ENCODE results near the gene HAT1. TPM values are rescaled to one million over a fixed set of nuclear protein-coding genes. Genes with fewer than 3 reads are reported as not detected.

Gene HAT1
- polyA plus RNA-seq, 1 donor from 2014 or later, result 39.8 TPM

GRCh38 chr2:171964308-171964707 lies 42.0 kb downstream of the HAT1 start:
- H3K4me3 ChIP-seq (ENCODE audit: low read length), result no peak overlapping the region
- no peak overlapping the region for H3K4me2 ChIP-seq (ENCODE audit: low read length)
- no peaks in the 10 kb centered on the region for H3K9me2 ChIP-seq (ENCODE audit: insufficient read depth, low read length)
- no peak overlapping the region for H3K27ac ChIP-seq (ENCODE audit: low read length)
- H3K9ac ChIP-seq (ENCODE audit: low read length), result no peak overlapping the region
- no peaks in the 10 kb centered on the region for H3K27me3 ChIP-seq (ENCODE audit: insufficient read depth, low read depth, low read length)
- no peaks in the 10 kb centered on the region for H3K9me3 ChIP-seq (ENCODE audit: low read length)
- H3K36me3 ChIP-seq (ENCODE audit: insufficient read depth, low read length), result peaks cover 5% of the 10 kb centered on the region
- H3F3A ChIP-seq (ENCODE audit: insufficient read depth, low read length, poor library complexity, severe bottlenecking), result no peaks in the 10 kb centered on the region
- TF ChIP-seq POLR2AphosphoS5 (IDR thresholded peaks at IDR 0.05), result no peak
- TF ChIP-seq REST (IDR thresholded peaks at IDR 0.05; ENCODE audit: borderline replicate concordance), result no peak
- no peak for TF ChIP-seq RAD21 (conservative IDR thresholded peaks at IDR 0.05)
- no peaks in the 10 kb centered on the region for H3K79me2 ChIP-seq (replicated peaks; ENCODE audit: insufficient read depth, low read length)
- H4K20me1 ChIP-seq (ENCODE audit: insufficient read depth), result no peaks in the 10 kb centered on the region
- H2AFZ ChIP-seq (ENCODE audit: low read depth, low read length), result no peak overlapping the region

- Histone ChIP-seq H3K4me3 (ENCODE audit: low read length) (no peak overlapping the region), H3F3A (ENCODE audit: insufficient read depth, low read length, poor library complexity, severe bottlenecking) (no peaks in the 10 kb centered on the region), H3K9ac (ENCODE audit: low read length) (no peak overlapping the region), H3K9me3 (ENCODE audit: low read length) (no peaks in the 10 kb centered on the region), H3K36me3 (ENCODE audit: insufficient read depth, low read length) (peaks cover 5% of the 10 kb centered on the region), H4K20me1 (ENCODE audit: insufficient read depth) (no peaks in the 10 kb centered on the region), H3K4me2 (ENCODE audit: low read length) (no peak overlapping the region), H3K79me2 (replicated peaks; ENCODE audit: insufficient read depth, low read length) (no peaks in the 10 kb centered on the region), H3K27me3 (ENCODE audit: insufficient read depth, low read depth, low read length) (no peaks in the 10 kb centered on the region), H3K9me2 (ENCODE audit: insufficient read depth, low read length) (no peaks in the 10 kb centered on the region), H3K27ac (ENCODE audit: low read length) (no peak overlapping the region), H2AFZ (ENCODE audit: low read depth, low read length) (no peak overlapping the region)
- no peak for TF ChIP-seq EP300 (conservative IDR thresholded peaks at IDR 0.05; ENCODE audit: poor library complexity, severe bottlenecking)
- TF ChIP-seq SMC3 (conservative IDR thresholded peaks at IDR 0.05; ENCODE audit: poor library complexity), result no peak
- no peak for TF ChIP-seq MXI1 (conservative IDR thresholded peaks at IDR 0.05; ENCODE audit: poor library complexity, severe bottlenecking)
- no peak for TF ChIP-seq POLR2AphosphoS5 (IDR thresholded peaks at IDR 0.05)
- TF ChIP-seq REST (IDR thresholded peaks at IDR 0.05; ENCODE audit: borderline replicate concordance), result no peak
- no peak for TF ChIP-seq EZH2 (IDR thresholded peaks at IDR 0.05; ENCODE audit: borderline replicate concordance, insufficient read depth, low read length, poor library complexity, severe bottlenecking)
- no peak for TF ChIP-seq RAD21 (conservative IDR thresholded peaks at IDR 0.05)
Observed at GRCh38 chr2:171965238-171965637, 43.0 kb downstream of the HAT1 start.
